EH (cell line): ENCODE measurements around the gene CDH12.
"Not testable (repeated sequence)": the region's sequence is repeated elsewhere in the genome, so short reads cannot be mapped to it uniquely, and the experiment has no call there.

Experiments
- DNase-seq: peaks from one replicate; pipeline ENCODE4 v3.0.0-alpha.2; 2015; ENCODE audit warnings: low read depth

The CDH12 gene

DNA sequence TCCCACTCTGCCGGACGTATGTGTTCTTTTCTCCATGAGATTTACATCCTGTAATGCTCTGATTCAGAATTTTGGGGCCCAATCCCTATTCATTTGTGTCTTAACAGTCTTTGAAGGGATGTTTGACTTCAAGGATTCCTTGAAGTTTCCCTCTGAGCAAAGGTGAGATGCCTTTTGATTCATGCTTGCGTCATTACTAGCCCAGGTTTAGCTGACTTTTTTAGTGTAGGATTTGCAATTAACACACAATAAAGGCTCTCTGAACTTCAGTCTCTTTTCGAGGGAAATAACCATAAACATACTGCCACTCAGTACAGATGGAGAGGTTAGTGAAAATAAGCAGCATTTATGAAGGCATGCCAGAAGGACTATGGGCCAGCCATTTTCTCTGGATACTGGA, 842.3 kb downstream of the CDH12 start:
- not testable (repeated sequence) for DNase-seq

DNA sequence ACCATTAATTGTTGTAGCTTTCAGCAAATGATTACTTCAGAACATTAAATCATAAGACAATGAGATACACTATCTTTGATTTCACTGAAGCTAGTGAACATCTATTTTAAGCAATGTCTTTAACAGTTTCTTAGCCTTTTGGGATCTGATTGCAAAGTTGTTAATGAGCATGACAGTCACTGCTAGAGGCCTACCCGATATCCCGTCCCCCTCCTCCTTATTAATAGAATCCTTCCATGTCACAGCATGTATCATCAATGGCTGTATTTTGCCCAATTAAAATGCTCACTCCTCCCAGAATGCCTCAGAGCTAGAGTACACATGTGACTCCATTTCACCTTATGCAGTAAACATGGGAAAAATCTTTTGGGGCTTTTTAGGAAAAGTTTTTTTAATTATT, 852.0 kb downstream of the CDH12 start:
- not testable (repeated sequence) for DNase-seq

DNA sequence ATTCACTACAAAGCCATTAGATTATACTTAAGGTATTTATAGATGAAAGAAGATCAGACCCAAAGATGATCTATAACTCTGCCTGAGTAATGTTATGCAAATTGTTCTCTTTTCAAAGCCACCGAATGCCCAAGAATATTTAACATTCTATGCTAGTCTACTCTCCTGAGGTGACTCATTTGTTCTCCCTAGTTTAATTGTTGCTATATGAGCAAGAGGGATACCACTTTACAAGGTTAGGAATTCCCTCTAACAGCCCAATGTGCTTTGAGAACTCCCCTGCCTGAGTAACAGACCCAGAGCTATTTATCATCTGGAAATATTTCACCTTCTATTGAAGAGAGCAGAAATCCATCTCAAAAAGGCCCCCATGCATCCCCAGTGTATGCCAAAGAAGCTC, 867.3 kb downstream of the CDH12 start:
- DNase-seq: not testable (repeated sequence)

DNA sequence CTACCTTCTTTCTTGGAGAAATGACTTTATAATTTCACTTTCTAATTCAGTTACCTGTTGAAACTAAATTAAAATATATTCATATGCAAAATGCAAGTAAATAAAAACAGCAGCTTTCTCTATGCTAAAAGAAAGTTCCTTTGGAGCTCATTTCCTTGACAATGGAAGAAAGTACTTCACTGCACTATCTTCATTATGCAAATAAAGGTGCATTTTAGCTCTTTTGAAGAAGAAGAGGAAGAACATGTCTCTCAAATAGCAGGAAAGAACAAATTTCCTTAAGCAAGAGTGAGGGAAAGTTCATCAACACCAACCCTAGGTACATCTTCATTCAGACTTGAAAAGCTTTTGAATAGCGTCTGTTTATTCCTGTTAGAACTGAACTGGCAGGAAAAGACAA, 901.6 kb downstream of the CDH12 start:
- not testable (repeated sequence) for DNase-seq

DNA sequence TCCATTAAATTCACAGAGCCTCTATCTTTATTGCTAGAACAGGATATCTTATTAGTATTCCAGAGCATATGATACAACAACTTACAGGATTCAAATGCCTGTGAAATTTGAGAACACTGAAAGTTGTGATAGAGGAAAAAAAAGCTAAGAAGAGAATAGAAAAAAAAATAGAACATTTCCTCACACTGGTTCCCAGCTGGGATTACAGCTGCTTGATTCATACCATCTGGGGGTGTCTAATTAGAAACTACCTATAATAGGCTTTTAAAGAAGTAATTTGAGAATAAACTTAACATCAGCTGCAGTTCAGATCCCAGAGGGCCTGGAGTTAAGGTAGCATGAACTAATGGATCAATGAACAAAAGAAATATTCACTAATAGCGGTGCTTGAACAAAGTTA, 922.0 kb downstream of the CDH12 start:
- DNase-seq: no peak

DNA sequence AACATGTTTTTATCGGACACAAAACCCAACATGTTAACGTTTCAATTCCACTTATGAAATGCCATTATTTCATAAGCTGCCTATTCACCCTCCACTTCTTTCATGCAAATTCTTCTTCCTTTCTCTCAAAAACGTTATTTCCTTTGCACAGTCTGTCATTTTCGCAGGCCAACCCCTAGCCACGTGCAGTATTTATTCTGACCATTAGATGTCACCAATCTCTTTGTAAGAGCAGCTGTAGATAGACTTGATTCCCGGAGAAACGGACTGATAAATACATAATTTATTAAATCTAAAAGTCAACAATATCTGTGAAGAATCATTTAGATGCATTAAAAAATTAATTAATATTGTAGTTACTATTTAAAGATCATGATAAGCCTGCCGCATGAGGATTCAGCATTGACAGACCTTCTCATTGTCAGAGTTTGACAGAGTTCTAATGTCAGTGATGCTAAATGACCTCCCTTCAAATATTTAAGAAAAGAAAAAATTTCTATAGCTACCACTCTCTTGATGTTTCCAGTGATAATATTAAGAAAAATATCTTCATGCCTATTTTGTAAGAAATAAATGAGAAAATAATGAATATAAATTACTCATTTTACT, 933.6 kb downstream of the CDH12 start:
- DNase-seq: no peak

DNA sequence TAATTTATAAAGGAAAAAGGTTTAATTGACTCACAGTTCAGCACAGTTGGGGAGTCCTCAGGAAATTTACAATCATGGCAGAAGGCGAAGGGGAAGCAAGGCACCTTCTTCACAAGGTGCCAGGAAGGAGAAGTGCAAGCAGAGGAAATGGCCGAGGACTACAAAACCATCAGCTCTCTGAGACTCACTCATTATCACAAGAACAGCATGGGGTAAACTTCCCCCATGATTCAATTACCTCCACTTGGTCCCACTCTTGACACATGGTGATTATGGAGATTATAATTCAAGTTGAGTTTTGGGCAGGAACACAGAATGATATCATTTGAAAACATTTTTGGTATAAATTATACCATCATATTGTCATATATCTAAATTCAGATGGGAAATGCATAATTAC, 934.7 kb downstream of the CDH12 start:
- DNase-seq: no peak

DNA sequence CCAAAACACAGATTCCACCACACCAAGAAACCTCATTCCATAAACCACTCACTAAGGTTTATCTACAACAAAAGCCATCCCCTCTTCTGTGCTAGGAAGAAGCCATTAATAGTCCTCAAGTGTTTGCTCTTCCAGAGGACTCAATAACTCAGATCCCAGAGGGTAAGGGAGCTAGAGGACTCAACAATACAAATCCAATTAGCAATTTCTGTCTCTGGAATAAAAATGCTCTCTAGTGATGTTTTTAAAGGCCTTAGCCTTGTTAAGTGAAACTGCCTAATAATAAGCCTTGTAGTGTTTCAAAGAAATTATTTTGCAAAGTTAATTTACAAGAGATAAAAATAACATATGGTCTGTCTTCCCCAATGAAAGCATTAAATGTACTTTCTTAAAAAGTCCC, 942.4 kb downstream of the CDH12 start:
- DNase-seq: no peak

DNA sequence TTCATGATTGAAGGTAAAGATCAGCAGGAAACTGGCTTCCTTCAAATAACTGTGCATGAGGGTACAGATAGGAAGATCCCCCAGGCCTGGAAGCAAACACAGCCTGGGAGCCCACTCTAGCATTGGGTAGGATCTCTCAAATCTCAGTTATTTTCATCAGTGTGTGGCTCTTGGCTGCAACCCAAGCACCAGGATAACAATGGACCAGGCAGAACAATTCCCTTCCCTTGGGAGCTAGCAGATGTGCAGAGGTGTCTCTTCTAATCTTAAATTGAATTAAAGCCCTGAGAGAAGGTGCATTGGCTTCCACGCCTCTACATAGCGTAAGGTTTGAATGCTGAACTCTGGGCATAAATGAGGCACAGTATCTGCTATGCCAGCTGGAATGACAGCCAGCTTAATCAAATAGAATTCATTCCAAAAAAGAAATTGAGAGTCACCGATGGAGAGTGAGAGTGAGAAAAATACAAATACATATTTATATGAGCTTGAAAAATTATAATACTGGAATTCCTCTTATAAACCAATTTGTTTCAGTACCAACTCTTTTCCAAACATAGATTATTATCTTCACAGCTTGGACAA, 957.3 kb downstream of the CDH12 start:
- no peak for DNase-seq

DNA sequence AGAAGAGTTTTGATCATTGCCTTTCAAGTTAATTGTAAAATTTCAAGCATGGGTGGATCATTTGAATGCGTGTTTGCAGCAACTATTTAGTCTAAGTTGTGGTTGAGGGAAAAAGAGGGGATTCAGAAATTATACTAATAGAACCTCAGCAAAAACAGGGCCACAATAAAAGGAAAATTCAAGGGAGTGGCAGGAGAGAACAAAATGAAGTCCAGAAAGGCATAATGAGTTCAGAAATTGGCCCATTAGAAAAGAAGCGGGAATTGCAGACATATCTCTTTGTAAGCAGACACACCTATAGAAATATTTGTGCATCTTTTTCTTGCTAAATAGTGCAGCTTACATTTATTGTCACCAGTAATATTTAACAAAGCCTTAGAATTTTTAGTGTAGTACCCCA, 960.0 kb downstream of the CDH12 start:
- DNase-seq: no peak

DNA sequence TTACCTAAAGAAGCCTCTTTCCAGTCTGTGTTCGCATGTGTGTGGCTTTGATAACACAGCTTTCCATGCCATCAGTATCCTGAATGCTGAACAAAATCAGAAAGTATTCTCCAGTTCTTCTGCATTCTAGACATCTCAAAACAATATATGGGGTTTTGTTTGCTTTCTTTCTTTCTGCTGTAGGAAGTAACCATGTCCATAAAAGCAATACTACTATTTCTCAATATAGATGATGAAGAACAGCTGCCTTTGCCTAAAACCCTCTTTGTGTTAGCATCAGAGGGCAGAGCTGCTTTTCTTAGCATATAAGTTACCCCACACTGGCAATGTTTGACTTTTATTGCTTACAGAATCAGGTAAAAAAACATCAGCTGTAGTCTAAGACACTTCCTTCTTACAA, 963.6 kb downstream of the CDH12 start:
- DNase-seq: no peak

DNA sequence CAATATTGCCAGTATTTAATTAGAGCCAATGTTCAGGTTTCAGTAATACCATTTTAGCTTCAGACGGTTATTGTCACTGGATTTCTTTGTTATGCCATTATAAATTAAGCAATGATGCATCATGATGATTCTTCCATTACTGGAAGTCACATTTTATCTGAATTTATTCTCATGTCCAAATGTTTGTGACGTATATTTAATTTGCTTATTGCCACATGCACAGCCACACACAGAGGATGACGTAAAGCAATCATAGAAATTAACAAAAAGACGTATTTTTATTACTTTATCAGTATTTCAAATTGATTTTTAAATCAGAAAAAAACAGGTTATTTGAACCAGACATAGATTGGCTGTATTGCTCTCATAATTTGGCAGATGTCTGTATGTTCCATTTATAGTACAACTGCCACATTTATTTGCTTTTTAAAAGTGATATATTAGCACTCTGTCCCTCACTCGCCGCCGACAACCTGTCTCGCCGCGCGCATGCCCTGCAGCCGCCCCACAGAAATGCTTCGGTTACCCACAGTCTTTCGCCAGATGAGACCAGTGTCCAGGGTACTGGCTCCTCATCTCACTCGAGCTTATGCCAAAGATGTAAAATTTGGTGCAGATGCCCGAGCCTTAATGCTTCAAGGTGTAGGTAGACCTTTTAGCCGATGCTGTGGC, 970.9 kb downstream of the CDH12 start:
- no peak for DNase-seq

DNA sequence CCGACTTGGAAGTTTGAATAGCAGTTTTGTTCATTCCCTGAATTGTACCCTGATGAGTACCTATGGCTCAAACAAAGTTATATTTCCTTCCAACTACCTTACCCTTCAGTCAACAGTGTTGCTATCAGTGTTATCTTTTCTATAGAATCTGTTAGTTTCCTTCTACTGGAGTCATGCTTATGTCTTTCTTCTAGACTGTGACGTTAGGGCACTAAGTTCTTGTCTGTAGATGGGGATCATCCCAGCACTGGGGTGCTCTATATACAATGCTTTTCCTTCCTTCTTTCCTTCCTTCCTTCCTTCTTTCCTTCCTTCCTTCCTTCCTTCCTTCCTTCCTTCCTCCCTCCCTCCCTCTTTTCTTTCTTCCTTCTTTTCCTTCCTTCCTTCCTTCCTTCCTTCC, 973.0 kb downstream of the CDH12 start:
- DNase-seq: no peak

DNA sequence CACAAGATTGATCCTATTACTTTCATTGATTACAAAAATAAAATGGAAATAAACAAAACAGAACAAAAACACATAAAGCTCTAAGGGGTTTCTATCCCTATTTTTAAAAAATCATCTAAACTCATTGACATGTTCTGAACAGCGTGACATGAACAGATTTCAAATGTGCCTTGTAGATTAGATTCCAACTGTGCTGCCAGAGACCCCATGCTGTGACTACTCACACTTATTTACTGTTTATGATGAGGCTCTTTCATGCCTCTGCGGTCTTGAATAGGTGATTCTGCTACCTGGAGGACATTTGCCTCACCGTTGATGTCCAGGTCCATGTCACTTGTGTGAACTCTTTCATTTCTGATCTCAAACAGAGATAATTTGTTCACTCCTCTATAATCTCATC, 990.2 kb downstream of the CDH12 start:
- no peak for DNase-seq

DNA sequence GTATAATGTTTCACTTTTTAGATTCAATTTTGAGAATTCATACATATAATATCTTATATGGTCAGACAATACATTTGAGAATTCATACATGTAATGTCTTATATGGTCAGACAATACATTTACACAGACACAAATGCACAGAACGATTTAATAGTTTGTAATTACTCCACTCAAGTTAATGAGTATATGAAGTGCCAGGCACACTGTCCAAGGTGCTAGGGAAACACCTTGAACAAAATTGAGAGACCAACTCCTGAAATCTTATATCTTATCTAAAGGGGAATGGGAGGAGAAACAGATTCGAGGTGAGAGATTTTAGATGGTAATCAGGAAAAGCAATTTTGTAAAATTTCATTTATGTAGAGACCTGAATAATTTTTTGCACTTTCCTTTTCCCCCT, 994.7 kb downstream of the CDH12 start:
- no peak for DNase-seq

DNA sequence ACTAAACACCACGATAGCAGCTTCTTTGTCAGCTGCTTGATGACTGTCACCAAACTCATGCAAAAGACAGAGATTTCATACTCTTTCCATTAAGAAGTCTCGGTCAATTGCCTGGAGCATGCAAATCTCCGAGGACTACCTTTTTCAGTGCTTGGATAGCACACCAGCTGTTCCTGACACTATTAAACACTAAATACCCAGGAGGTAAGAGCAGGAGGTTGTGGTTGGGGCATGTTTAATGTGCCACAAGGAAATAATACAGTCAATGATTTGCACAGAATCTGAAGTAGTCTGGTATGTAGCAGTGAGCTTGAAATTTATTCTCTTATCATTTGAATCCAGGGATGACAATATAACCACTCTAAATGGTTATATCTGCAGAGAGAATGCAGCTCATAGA, 996.2 kb downstream of the CDH12 start:
- DNase-seq: no peak

DNA sequence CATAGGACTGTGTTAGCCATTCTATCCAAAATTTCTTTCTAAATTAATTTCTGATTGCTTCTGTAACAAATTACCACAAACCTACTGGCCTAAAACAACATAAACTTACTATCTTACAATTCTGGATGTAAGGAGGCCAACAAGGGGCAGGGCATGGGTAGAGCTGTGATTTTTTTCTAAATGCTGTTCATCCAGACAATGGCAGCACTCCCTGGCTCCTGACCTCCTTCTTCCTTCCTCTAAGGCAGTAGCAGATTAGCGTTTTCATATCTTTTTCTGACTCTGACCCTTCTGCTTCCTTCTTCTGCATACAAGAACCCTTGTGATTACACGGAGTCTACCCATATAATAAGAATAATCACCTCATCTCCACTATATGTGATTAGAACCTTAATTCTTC, 1005.8 kb downstream of the CDH12 start:
- DNase-seq: no peak

DNA sequence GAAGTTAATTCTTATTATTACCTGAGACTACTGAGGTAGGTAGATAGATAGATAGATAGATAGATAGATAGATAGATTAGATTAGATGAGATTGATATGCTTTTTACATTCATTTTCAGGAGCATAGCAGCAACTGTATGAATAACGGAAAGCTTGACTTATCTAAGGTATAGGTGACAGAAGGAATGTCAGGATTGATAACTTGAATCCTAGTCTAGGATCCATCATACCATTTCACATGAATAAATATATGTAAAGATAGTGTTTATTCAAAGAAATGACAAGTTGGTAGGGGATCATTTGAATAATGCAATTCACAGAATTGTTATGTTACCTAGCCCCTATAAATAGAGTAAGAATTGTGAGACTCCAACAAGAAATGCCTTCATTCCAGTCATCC, 1008.2 kb downstream of the CDH12 start:
- no peak for DNase-seq

DNA sequence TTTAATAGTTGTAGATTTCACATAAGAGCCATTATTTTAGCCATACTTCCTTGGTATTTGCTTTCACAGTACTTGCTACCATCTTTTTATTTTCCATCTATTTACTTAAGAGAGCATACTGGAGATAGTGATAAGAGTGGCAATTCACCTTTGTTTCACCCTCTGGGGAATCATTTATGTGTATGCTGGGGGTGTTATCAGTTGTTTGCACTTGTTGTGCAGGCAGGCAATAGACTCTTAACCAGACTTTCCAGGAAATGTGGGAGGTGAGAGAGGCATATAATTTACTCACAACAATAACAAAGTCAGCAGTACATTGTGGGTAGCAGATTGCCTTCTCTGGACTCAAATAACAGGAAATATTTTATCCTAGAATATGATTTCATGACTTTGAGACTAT, 1018.3 kb downstream of the CDH12 start:
- DNase-seq: no peak

DNA sequence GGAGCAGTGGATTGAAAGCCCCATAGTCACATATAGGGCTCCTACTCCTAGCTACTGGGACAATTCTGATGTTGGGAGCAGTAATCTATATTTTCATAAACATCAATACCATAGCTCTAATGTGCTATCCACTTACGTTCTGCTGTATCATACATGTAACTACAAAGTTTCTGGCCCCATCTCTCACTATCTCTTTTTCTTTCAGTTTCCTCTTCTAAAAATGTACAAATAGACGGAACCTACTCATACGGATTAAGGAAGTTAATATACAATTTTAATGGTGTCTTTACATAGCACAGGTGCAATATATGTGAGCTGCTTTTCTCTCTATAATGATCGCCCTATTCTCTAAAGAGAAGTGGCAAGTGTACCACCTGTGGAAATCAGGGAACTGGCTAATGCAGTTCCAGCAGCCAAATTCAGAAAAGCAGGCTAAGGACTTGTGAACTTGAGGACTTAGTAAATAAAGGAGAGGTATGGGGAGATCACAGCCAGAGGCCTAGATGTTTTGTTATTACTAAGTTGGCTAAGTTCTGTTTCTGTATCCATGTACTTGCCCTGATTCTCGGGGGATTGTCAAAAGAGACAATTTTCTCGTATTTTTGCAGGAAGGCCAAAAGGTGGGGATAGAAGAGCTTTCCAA, 1021.9 kb downstream of the CDH12 start:
- no peak for DNase-seq

DNA sequence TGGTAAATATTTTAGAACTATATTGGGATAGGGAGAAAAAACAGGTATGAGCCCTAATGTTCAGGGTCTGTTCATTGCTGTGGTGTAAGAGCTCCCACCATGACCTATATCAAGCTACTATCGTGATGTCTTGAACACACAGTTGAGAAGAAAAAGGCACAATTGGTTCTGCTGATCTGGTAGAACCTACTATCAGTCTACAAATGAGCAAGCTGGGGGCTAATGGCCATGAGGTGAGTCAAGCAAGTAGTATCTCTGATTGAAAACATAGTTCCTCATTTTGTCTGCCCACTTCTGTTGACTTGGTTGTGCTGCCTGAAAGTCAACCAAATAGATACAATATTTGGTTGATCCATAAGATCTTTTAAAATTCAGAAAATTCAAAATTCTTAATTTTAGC, 1026.3 kb downstream of the CDH12 start:
- DNase-seq: no peak

DNA sequence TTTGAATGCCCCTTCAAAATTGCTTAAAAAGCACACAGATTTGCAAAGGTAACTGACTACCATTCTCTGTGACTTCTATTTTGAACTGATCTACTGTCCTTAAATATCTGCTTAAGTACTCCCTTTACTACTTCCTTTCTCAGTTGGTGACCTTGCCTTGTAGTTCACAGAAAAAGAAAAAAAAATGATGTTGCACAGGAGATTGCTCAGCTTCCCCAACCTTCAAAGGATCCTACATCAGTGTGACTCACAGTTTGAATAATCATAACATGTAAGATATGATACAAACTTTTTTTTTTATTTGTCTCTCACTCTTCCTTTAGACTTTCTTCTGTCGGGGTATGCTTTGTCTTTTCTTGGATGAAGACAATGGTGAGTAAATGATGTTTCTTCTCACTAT, 1029.6 kb downstream of the CDH12 start:
- DNase-seq: no peak

DNA sequence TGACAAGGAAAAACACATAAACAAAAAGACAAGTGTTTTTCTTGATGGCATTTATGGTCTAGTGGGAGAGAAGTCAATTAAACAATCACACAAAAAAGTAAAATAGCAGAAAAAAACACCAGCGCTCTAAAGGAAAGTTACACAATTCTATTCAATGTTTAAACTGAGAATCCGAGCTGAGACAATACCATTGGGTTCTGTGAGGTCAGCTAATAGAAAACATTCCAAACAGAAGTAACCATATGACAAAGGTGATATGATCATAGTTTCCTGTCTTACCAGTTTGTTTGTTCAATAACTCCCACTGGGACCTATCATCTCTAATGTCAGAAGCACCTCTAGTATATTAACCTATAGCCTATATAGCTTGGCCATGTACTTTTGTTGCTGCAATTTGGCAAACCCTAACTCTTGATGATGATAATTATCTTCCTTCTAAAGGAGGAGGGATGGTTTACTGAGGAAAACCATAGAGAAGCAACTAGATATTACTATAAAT, 1030.0 kb downstream of the CDH12 start:
- DNase-seq: no peak
